ENCODE results near the gene SPAAR. TPM values are rescaled to one million over a fixed set of nuclear protein-coding genes. Genes with fewer than 3 reads are reported as not detected.
"Not testable (repeated sequence)": the region's sequence is repeated elsewhere in the genome, so short reads cannot be mapped to it uniquely, and the experiment has no call there.

Gene SPAAR
- total RNA-seq, 4 donors from 2014 or later: 0.68 to 2.5 TPM; not detected in 2

DNA sequence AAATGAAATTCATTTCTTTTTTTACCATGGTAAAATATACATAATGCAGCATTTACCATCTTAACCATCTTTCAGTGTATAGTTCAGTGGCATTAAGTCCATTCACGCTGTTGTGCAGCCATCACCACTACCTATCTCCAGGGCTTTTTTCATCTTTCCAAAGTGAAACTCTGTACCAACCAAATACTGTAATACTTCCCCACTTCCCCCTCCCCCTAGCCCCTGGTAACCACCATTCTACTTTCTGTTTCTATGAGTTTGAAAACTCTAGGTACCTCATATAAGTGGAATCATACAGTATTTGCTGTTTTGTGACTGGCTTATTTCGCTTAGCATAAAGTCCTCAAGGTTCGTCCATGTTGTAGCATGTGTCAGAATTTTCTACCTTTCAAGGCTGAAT lies 23.4 kb downstream of the SPAAR start:
- in situ Hi-C loops (cut with MboI; ENCODE audit: low pct_ligation_motif_present in 1 of 4, low pct_unique_long_range_greater_than_20kb in 1 of 4, low sequenced_read_pairs in 3 of 4) (no loop called here), intact Hi-C loops (cut with DNase I; ENCODE audit: low total_unique reads) (no loop called here)
- TF ChIP-seq POLR2A (IDR thresholded peaks at IDR 0.05) (no peak), POLR2AphosphoS5 (IDR thresholded peaks at IDR 0.05) (no peak), EP300 (IDR thresholded peaks at IDR 0.05; ENCODE audit: low read depth) (no peak)
- TF ChIP-seq, protein P1, sequence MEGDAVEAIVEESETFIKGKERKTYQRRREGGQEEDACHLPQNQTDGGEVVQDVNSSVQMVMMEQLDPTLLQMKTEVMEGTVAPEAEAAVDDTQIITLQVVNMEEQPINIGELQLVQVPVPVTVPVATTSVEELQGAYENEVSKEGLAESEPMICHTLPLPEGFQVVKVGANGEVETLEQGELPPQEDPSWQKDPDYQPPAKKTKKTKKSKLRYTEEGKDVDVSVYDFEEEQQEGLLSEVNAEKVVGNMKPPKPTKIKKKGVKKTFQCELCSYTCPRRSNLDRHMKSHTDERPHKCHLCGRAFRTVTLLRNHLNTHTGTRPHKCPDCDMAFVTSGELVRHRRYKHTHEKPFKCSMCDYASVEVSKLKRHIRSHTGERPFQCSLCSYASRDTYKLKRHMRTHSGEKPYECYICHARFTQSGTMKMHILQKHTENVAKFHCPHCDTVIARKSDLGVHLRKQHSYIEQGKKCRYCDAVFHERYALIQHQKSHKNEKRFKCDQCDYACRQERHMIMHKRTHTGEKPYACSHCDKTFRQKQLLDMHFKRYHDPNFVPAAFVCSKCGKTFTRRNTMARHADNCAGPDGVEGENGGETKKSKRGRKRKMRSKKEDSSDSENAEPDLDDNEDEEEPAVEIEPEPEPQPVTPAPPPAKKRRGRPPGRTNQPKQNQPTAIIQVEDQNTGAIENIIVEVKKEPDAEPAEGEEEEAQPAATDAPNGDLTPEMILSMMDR (IDR thresholded peaks at IDR 0.05): no peak
- no peak for DNase-seq
- H3K4me1 ChIP-seq: peaks cover 0 to 4% (median 2%) of the 10 kb centered on the region in 4 donors
- H3K36me3 ChIP-seq: no peaks in the 10 kb centered on the region
- H3K4me3 ChIP-seq: no peak overlapping the region
- H3K27me3 ChIP-seq: no peaks in the 10 kb centered on the region
- 84 to 89% methylated on average over 3 of the region's 3 CpGs for WGBS, 2 donors (ENCODE audit: low coverage in 1 of 2)
- no peak overlapping the region for H3K27ac ChIP-seq
- H3K9me3 ChIP-seq: no peaks in the 10 kb centered on the region

DNA sequence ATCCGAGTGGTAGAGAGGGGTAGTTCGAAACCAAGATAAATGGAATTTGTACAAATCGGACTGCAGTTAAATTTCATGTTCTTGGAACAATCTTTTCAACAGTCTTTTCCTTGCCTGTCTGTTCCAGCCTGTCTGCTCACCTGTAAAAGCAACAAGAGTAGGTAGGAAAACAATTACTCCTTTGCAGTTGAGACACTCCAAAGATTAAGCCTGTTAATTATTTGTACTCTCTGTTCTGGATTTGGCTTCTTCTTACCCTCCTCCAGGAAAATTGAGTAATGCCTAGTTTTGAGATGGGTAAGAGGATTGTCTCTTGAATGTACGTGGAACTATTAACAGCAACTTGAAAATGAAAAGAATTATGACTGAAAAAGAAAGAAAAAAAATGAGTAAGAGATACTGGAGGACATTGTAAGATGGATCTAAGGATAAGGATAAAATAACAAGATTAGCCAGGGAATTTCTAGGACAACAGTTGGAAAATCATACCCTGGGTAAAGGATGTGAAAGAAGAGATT lies 24.3 kb downstream of the SPAAR start:
- intact Hi-C loops (cut with DNase I; ENCODE audit: low total_unique reads): no loop called here
- H3K27me3 ChIP-seq: no peaks in the 10 kb centered on the region
- in situ Hi-C loops (cut with MboI; ENCODE audit: low pct_ligation_motif_present in 1 of 4, low pct_unique_long_range_greater_than_20kb in 1 of 4, low sequenced_read_pairs in 3 of 4): no loop called here
- no peaks in the 10 kb centered on the region for H3K9me3 ChIP-seq
- no peak overlapping the region for H3K4me3 ChIP-seq
- no peak for DNase-seq
- H3K36me3 ChIP-seq: no peaks in the 10 kb centered on the region
- WGBS, 2 donors (ENCODE audit: low coverage in 1 of 2): 85 to 93% methylated on average over 4 of the region's 4 CpGs
- no peak overlapping the region for H3K27ac ChIP-seq
- TF ChIP-seq POLR2AphosphoS5 (IDR thresholded peaks at IDR 0.05): no peak
- TF ChIP-seq, protein P1 (IDR thresholded peaks at IDR 0.05): no peak
- no peak for TF ChIP-seq POLR2A (IDR thresholded peaks at IDR 0.05)
- no peak for TF ChIP-seq EP300 (IDR thresholded peaks at IDR 0.05; ENCODE audit: low read depth)
- H3K4me1 ChIP-seq: peaks cover 0 to 4% (median 2%) of the 10 kb centered on the region in 4 donors

DNA sequence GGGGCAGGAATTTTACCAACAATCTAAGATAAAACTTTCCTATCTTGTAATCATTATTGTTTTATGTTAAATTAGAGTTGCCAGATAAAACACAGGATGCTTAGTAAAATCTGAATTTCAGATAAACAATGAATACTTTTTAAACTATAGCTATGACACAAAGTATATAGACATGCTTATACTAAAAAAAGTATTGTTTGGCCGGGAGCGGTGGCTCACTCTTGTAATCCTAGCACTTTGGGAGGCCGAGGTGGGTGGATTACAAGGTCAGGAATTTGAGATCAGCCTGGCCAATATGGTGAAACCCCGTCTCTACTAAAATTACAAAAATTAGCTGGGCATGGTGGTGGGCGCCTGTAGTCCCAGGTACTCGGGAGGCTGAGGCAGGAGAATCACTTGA lies 24.8 kb downstream of the SPAAR start:
- H3K27me3 ChIP-seq; H3K4me3 ChIP-seq; H3K36me3 ChIP-seq; H3K9me3 ChIP-seq; H3K4me1 ChIP-seq; DNase-seq; in situ Hi-C loops (cut with MboI; ENCODE audit: low pct_ligation_motif_present in 1 of 4, low pct_unique_long_range_greater_than_20kb in 1 of 4, low sequenced_read_pairs in 3 of 4); H3K27ac ChIP-seq; intact Hi-C loops (cut with DNase I; ENCODE audit: low total_unique reads): not testable (repeated sequence)
- 77 to 90% methylated on average over 4 to 6 of the region's 6 CpGs for whole genome bisulfite sequencing, 2 donors (ENCODE audit: low coverage in 1 of 2)

DNA sequence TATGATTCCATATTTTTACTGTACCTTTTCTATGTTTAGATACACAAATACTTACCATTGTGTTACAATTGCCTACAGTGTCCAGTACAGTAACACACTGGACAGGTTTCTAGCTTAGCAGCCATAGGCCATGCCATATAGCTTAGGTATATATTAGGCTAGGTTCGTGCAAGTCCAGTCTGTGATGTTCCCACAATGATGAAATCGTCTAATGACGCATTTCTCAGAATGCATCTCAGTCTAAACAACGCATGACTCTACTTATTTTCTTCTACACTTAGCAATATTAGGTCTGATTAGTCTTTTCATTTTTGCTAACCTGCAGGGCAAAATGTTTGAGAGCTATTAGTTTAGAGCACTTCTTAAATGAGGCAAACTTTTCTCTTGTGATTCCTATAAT lies 26.0 kb downstream of the SPAAR start:
- H3K9me3 ChIP-seq: no peaks in the 10 kb centered on the region
- H3K36me3 ChIP-seq: no peaks in the 10 kb centered on the region
- peaks cover 0 to 4% (median under 1%) of the 10 kb centered on the region in 4 donors for H3K4me1 ChIP-seq
- no peak overlapping the region for H3K4me3 ChIP-seq
- no peak overlapping the region for H3K27ac ChIP-seq
- WGBS, 2 donors (ENCODE audit: low coverage in 1 of 2): 94 to 97% methylated on average over 4 of the region's 4 CpGs
- H3K27me3 ChIP-seq: no peaks in the 10 kb centered on the region
- no peak for DNase-seq
- TF ChIP-seq, protein P1 (IDR thresholded peaks at IDR 0.05): no peak
- TF ChIP-seq EP300 (IDR thresholded peaks at IDR 0.05; ENCODE audit: low read depth): no peak
- no peak for TF ChIP-seq POLR2AphosphoS5 (IDR thresholded peaks at IDR 0.05)
- no peak for TF ChIP-seq POLR2A (IDR thresholded peaks at IDR 0.05)
- in situ Hi-C loops (cut with MboI; ENCODE audit: low pct_ligation_motif_present in 1 of 4, low pct_unique_long_range_greater_than_20kb in 1 of 4, low sequenced_read_pairs in 3 of 4) (no loop called here), intact Hi-C loops (cut with DNase I; ENCODE audit: low total_unique reads) (loop anchor here (1.0 kb wide), 1 partner anchor 9 kb away; no protein-coding TSS in a partner anchor)
